ENCODE results near the gene CCDC13. TPM values are rescaled to one million over a fixed set of nuclear protein-coding genes. Genes with fewer than 3 reads are reported as not detected.

Gene CCDC13
- total and polyA plus RNA-seq, 4 donors: 1.2 to 3.1 (median 1.9) TPM

DNA sequence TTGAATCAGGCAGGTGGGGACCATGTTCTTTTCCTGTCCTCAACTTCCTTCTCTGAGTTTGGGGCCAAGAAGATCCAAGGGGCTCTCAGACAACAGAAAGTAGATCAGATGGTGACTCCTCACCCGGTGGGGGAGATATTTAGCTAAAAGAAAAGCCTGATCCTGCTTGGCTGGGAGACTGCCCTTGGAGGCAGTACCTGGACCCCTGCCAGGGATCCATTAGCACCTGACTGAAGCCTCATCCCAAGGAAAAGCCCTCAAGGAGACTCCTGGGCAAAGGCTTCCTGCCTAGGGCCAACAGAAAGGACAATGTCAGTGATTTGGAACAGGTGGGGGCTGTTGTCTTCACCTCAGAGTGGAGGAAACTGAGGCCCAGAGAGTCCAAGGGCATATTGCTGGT, 37.0 kb downstream of the CCDC13 start:
- 70 to 92% methylated on average over 1 of the region's 1 CpG for WGBS, 2 donors
- H3K27me3 ChIP-seq (ENCODE audit: control insufficient read depth in 1 of 2, insufficient read depth in 2 of 2, low read length in 1 of 2): no peaks in the 10 kb centered on the region
- no peaks in the 10 kb centered on the region for H3K36me3 ChIP-seq (ENCODE audit: control insufficient read depth in 1 of 2, insufficient read depth in 2 of 2, low read length in 1 of 2)
- intact Hi-C loops (cut with DNase I): no loop called here
- no peaks in the 10 kb centered on the region for H3K4me1 ChIP-seq (ENCODE audit: control insufficient read depth in 1 of 2, insufficient read depth in 2 of 2, low read length in 2 of 2)
- DNase-seq (no peak), ATAC-seq (ENCODE audit: low FRiP score) (no peak)
- no peaks in the 10 kb centered on the region for H3K9me3 ChIP-seq (ENCODE audit: control insufficient read depth, low read length)
- H3K4me3 ChIP-seq (ENCODE audit: low read length in 2 of 2): no peak overlapping the region
- H3K27ac ChIP-seq (ENCODE audit: low read depth in 1 of 2, low read length in 2 of 2): no peak overlapping the region

DNA sequence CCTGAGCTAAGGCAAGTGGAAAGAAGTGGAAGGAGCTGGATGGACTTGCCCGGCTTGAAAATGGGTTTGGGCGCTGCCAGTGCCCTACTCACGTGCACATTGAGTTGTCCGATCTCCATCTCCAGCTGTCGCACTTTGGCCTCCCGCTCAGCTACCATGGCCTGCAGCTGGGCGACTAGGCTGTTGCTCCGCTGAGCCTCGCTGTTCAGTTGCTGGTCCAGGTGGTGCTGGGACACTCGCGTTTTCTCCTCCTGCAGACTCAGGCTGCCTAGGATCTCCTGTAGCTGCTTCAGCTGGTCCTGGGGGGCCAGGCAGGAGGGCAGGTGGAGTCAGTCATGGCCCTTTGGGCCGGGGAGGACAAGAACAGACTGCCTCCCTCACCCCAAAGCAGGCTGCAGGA, 37.4 kb downstream of the CCDC13 start:
- no peaks in the 10 kb centered on the region for H3K36me3 ChIP-seq (ENCODE audit: control insufficient read depth in 1 of 2, insufficient read depth in 2 of 2, low read length in 1 of 2)
- no peak for DNase-seq
- H3K27ac ChIP-seq (ENCODE audit: low read depth in 1 of 2, low read length in 2 of 2): no peak overlapping the region
- no peaks in the 10 kb centered on the region for H3K9me3 ChIP-seq (ENCODE audit: control insufficient read depth, low read length)
- ATAC-seq (ENCODE audit: low FRiP score): no peak
- intact Hi-C loops (cut with DNase I): no loop called here
- H3K4me1 ChIP-seq (ENCODE audit: control insufficient read depth in 1 of 2, insufficient read depth in 2 of 2, low read length in 2 of 2): no peaks in the 10 kb centered on the region
- WGBS, 2 donors: 97 to 99% methylated on average over 12 of the region's 12 CpGs
- no peaks in the 10 kb centered on the region for H3K27me3 ChIP-seq (ENCODE audit: control insufficient read depth in 1 of 2, insufficient read depth in 2 of 2, low read length in 1 of 2)
- no peak overlapping the region for H3K4me3 ChIP-seq (ENCODE audit: low read length in 2 of 2)

DNA sequence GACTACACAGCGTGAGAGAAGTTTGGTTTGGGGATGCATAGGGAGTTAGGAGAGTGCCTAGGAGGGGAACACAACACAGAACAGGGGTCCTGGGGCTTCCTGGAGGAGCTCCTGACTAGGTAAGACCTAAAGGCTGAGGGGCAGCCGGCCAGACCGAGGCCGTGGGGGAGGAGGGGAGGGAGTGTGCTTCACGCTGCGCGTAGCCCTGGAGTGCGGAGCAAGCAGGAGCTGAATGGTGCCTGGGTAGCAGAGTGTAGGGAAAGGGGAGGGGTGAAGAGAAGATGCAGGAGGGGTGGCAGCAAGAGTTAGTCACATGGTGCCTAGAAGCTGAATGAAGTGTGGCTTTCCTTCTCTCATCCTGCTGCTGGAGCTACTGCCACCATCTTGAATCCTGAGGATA, 38.0 kb downstream of the CCDC13 start:
- Histone ChIP-seq H3K4me1 (ENCODE audit: control insufficient read depth in 1 of 2, insufficient read depth in 2 of 2, low read length in 2 of 2) (no peaks in the 10 kb centered on the region), H3K36me3 (ENCODE audit: control insufficient read depth in 1 of 2, insufficient read depth in 2 of 2, low read length in 1 of 2) (no peaks in the 10 kb centered on the region), H3K4me3 (ENCODE audit: low read length in 2 of 2) (no peak overlapping the region), H3K27ac (ENCODE audit: low read depth in 1 of 2, low read length in 2 of 2) (no peak overlapping the region), H3K27me3 (ENCODE audit: control insufficient read depth in 1 of 2, insufficient read depth in 2 of 2, low read length in 1 of 2) (no peaks in the 10 kb centered on the region), H3K9me3 (ENCODE audit: control insufficient read depth, low read length) (no peaks in the 10 kb centered on the region)
- DNase-seq: no peak
- intact Hi-C loops (cut with DNase I): no loop called here
- ATAC-seq (ENCODE audit: low FRiP score): no peak
- WGBS, 2 donors: 89 to 90% methylated on average over 8 of the region's 8 CpGs

DNA sequence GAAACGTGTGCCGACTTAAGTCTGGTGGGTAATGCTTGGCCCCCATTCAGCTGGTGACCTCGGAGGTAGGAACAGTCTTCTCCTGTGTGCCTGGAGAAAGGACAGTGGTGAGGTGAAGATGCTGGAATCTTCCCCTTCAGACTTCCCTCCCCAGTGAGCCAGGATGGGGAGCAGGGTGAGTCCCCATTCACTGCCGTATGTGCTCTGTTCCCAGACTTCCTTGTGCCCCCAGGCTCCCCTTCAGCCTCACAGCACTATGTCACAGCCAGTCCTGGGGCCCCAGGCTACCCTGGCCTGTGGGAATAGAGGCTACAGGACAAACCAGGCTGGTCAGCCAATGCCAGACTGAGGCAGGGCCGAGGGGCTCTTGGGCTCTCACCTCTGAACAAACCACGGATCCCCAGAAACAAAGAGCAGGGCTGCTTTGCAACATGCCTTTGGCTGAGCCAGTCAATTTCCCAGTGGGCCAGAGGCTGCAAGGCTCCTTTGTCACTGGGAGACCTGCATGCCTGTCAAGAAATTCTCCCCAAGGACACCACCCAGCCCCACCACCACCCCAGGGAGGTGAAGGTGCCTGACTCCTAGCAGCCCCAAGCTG, 38.7 kb downstream of the CCDC13 start:
- Histone ChIP-seq H3K36me3 (ENCODE audit: control insufficient read depth in 1 of 2, insufficient read depth in 2 of 2, low read length in 1 of 2) (no peaks in the 10 kb centered on the region), H3K9me3 (ENCODE audit: control insufficient read depth, low read length) (no peaks in the 10 kb centered on the region), H3K27me3 (ENCODE audit: control insufficient read depth in 1 of 2, insufficient read depth in 2 of 2, low read length in 1 of 2) (no peaks in the 10 kb centered on the region), H3K27ac (ENCODE audit: low read depth in 1 of 2, low read length in 2 of 2) (no peak overlapping the region), H3K4me1 (ENCODE audit: control insufficient read depth in 1 of 2, insufficient read depth in 2 of 2, low read length in 2 of 2) (no peaks in the 10 kb centered on the region), H3K4me3 (ENCODE audit: low read length in 2 of 2) (no peak overlapping the region)
- WGBS, 2 donors: 78 to 84% methylated on average over 6 of the region's 6 CpGs
- DNase-seq (no peak), ATAC-seq (ENCODE audit: low FRiP score) (no peak)
- intact Hi-C loops (cut with DNase I): no loop called here

DNA sequence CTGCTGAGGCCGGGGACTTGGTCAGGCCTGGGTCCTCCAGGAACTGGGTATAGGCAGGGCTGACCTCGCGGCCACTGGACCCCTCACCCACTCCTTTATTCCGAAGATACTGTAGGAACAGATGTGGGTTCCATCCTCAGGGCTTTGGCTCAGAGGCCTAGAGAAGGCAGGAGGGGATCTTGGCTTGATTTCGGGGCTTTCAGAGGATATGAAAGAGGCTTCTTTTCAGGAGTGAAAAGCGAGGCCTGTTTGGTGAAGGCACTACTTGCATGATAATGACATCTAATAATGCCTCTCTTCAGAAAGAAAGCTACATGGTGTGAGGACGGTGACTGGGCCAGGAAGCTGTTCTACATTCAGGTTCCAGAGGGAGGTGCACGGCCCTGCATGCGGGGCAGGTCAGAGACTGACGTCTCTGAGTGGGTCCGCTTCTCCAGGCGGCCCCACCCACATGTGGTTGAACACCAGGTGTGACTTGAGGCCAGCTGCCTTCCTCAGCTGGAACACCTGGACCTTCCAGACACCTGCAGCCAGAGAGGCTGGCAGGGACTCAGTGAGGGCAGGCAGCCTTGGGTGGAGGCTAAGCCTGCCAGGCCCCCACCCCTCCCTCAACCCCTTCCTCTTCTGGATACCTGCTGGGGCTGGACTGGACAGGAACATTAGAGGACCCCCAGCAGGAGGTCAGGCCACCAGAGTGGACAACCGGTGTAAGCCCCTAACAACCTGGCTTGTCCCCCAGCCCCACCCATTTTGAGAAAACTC, 39.4 kb downstream of the CCDC13 start:
- Histone ChIP-seq H3K36me3 (ENCODE audit: control insufficient read depth in 1 of 2, insufficient read depth in 2 of 2, low read length in 1 of 2) (no peaks in the 10 kb centered on the region), H3K27ac (ENCODE audit: low read depth in 1 of 2, low read length in 2 of 2) (no peak overlapping the region), H3K4me1 (ENCODE audit: control insufficient read depth in 1 of 2, insufficient read depth in 2 of 2, low read length in 2 of 2) (no peaks in the 10 kb centered on the region), H3K27me3 (ENCODE audit: control insufficient read depth in 1 of 2, insufficient read depth in 2 of 2, low read length in 1 of 2) (no peaks in the 10 kb centered on the region), H3K4me3 (ENCODE audit: low read length in 2 of 2) (no peak overlapping the region), H3K9me3 (ENCODE audit: control insufficient read depth, low read length) (no peaks in the 10 kb centered on the region)
- intact Hi-C loops (cut with DNase I): no loop called here
- 90 to 91% methylated on average over 13 of the region's 13 CpGs for WGBS, 2 donors
- DNase-seq (no peak), ATAC-seq (ENCODE audit: low FRiP score) (no peak)

DNA sequence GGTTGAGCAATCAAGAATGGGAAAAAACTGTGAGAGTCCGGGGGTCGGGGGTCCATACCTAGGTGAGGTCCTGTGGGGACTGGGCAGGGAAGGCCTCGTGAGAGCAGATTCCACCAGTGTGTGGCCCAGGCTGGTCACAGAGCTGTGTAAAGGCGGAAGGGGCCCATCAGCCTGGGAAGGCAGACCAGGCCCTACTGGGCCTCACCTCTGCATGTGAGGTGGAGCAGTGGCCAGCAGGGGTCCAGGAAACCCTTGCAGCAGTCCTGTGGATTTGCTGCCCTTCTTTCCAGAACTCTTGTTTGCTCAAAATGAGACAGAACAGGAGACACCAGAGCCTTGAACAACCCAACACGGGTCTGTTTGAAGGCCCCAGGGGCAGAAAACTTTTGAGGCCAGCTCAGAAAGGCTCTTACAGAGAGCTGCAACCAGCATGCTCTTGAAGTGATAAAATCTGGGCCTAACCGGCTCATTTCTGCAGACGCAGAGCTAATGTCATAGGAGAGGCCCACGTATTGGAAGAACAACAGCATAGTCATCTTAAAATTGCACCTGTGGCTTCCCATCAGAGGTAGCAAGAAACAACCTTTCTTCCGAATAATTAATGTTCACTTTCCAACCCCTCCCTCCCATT, 40.1 kb downstream of the CCDC13 start:
- ATAC-seq (ENCODE audit: low FRiP score): no peak
- Histone ChIP-seq H3K4me3 (ENCODE audit: low read length in 2 of 2) (no peak overlapping the region), H3K9me3 (ENCODE audit: control insufficient read depth, low read length) (no peaks in the 10 kb centered on the region), H3K4me1 (ENCODE audit: control insufficient read depth in 1 of 2, insufficient read depth in 2 of 2, low read length in 2 of 2) (no peaks in the 10 kb centered on the region), H3K27ac (ENCODE audit: low read depth in 1 of 2, low read length in 2 of 2) (no peak overlapping the region), H3K27me3 (ENCODE audit: control insufficient read depth in 1 of 2, insufficient read depth in 2 of 2, low read length in 1 of 2) (no peaks in the 10 kb centered on the region), H3K36me3 (ENCODE audit: control insufficient read depth in 1 of 2, insufficient read depth in 2 of 2, low read length in 1 of 2) (no peaks in the 10 kb centered on the region)
- 81 to 89% methylated on average over 9 of the region's 9 CpGs for WGBS, 2 donors
- intact Hi-C loops (cut with DNase I): no loop called here
- no peak for DNase-seq

DNA sequence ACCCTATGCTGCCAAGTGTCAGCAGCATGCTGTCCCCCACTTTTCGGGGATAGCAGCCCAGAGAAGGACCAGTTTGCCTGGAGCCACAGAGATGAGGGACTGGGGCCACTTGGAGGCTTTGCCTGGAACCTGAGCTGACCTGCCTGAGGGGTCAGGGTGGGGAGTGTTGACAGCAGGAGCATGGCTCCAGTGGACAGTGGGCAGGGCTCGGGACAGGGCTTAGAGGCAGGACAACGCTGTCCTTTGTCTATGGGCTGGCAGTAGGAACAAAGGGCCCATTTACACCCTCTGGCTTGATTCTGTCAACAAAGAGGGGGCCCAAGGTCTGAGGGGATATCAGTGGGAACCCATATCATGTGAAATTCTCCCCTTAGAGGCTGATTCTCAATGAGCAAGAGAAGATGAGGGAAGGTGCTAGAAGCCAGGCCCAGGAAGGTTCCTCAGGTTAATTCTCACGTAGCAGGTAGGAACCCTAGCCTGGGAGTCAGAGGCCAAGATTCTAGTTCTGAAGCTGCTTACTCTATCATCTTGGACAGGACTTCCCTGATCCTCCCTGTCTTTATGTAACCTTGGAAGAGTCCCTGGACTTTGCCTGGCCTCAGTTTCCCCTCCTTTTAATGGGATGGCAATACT, 40.7 kb downstream of the CCDC13 start:
- intact Hi-C loops (cut with DNase I): no loop called here
- 76 to 94% methylated on average over 4 of the region's 4 CpGs for WGBS, 2 donors
- H3K27ac ChIP-seq (ENCODE audit: low read depth in 1 of 2, low read length in 2 of 2): no peak overlapping the region
- H3K9me3 ChIP-seq (ENCODE audit: control insufficient read depth, low read length): no peaks in the 10 kb centered on the region
- H3K36me3 ChIP-seq (ENCODE audit: control insufficient read depth in 1 of 2, insufficient read depth in 2 of 2, low read length in 1 of 2): no peaks in the 10 kb centered on the region
- H3K4me1 ChIP-seq (ENCODE audit: control insufficient read depth in 1 of 2, insufficient read depth in 2 of 2, low read length in 2 of 2): no peaks in the 10 kb centered on the region
- DNase-seq (no peak), ATAC-seq (ENCODE audit: low FRiP score) (no peak)
- H3K4me3 ChIP-seq (ENCODE audit: low read length in 2 of 2): no peak overlapping the region
- no peaks in the 10 kb centered on the region for H3K27me3 ChIP-seq (ENCODE audit: control insufficient read depth in 1 of 2, insufficient read depth in 2 of 2, low read length in 1 of 2)

DNA sequence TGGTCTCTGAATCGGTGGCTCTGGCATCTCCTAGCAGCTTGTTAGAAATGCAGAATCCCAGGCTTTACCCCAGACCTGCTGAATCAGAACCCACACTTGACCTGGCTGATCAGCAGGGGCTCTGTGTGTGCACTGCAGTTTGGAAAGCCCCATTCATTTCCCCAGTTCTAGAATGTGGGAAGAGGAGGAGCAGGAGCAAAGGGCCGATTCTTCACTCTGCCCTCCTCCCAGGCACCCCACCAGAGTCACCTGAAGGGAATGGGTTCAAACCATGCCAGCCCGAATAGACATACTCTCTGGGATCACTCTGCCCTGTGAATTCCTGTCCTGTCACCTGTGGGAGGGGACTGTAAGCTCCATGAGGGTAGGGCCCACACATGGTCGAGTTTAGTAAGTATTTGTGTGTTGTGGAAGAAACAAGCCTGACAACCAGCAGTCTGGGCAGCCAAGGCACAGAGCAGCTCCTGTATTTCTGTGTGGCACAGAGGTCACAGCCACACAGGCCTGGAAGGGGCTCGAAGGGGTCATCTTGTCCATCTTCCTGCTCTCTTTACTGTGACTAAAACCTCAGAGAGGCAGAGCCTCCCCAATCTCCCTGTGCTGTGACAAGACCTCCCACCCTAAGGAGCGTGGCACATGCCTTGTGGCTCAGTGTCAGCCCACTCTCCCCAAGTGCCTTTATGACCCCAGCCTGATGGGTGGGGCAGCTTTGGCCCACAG, 41.4 kb downstream of the CCDC13 start:
- whole genome bisulfite sequencing, 2 donors: 95 to 96% methylated on average over 6 of the region's 6 CpGs
- DNase-seq (no peak), ATAC-seq (ENCODE audit: low FRiP score) (no peak)
- no peak overlapping the region for H3K4me3 ChIP-seq (ENCODE audit: low read length in 2 of 2)
- no peaks in the 10 kb centered on the region for H3K4me1 ChIP-seq (ENCODE audit: control insufficient read depth in 1 of 2, insufficient read depth in 2 of 2, low read length in 2 of 2)
- H3K36me3 ChIP-seq (ENCODE audit: control insufficient read depth in 1 of 2, insufficient read depth in 2 of 2, low read length in 1 of 2): no peaks in the 10 kb centered on the region
- H3K9me3 ChIP-seq (ENCODE audit: control insufficient read depth, low read length): no peaks in the 10 kb centered on the region
- intact Hi-C loops (cut with DNase I): no loop called here
- no peaks in the 10 kb centered on the region for H3K27me3 ChIP-seq (ENCODE audit: control insufficient read depth in 1 of 2, insufficient read depth in 2 of 2, low read length in 1 of 2)
- no peak overlapping the region for H3K27ac ChIP-seq (ENCODE audit: low read depth in 1 of 2, low read length in 2 of 2)

All from aorta (tissue), 5 donors.